Psoas muscle (tissue), 8 donors: ENCODE data around the gene SAMD10. TPM values are rescaled to one million over a fixed set of nuclear protein-coding genes. Genes with fewer than 3 reads are reported as not detected.
A peak's percentile ranks its signal among the peaks of the same experiment; 100 is the strongest.

Experiments used
- ATAC-seq, 4 donors: fragments of 200-7000 bp; cut with Tn5 transposase; one replicate each; pipeline ENCODE4 v1.9.1; 2020; ENCODE audit warnings: moderate library complexity in 3 of 4, mild to moderate bottlenecking in 2 of 4
- DNase-seq, 2 donors: peaks; one replicate each; pipeline ENCODE4 v3.0.0-alpha.2; 2020
- H3K27ac ChIP-seq: fragments of 200-600 bp; one replicate; pipeline ENCODE4 v1.8.0; 2022
- H3K27me3 ChIP-seq, 3 donors: fragments of 200-600 bp in 1 of 3; one replicate each; pipeline versions ENCODE4 v1.6.1 to v1.8.0; 2013 to 2022; ENCODE audit warnings: low read length in 2 of 3, mild to moderate bottlenecking in 2 of 3, moderate library complexity in 1 of 3; ENCODE audit not compliant: insufficient read depth in 3 of 3
- H3K36me3 ChIP-seq, 2 donors: fragments of 200-600 bp in 1 of 2; one replicate each; pipeline versions ENCODE4 v1.6.1 to v1.8.0; 2013 to 2022; ENCODE audit warnings: low read depth in 1 of 2, mild to moderate bottlenecking in 1 of 2, moderate library complexity in 1 of 2; ENCODE audit not compliant: insufficient read depth in 1 of 2
- H3K4me1 ChIP-seq: fragments of 200-600 bp; one replicate; pipeline ENCODE4 v1.8.0; 2022
- H3K4me3 ChIP-seq: fragments of 200-600 bp; one replicate; pipeline ENCODE4 v1.8.0; 2022; ENCODE audit warnings: mild to moderate bottlenecking
- H3K9me3 ChIP-seq: fragments of 200-600 bp; one replicate; pipeline ENCODE4 v1.8.0; 2022
- WGBS, 3 donors: extraction: QIAGEN DNeasy Blood & Tissue Kit; methylation state at CpG; one replicate each; pipeline versions ENCODE4 v1.1.6 to v1.1.7; 2013; 5-methylcytosine and 5-hydroxymethylcytosine counted together
- intact Hi-C, 2 donors: fragments of 100-400 bp; cut with DNase I; formaldehyde crosslinking; loops; one replicate each; pipeline versions ENCODE4 v1.11.0 to v1.14.2; 2022
- polyA plus RNA-seq, 3 donors: library from polyadenylated mRNA; stranded (reverse); fragments of 200-250 nt; gene quantifications; one replicate each; pipeline ENCODE4 v1.2.3, GENCODE V29; 2013
- total RNA-seq, 4 donors: library from RNA; stranded (reverse); fragmentation: NEBNext Ultra II Directional in 2 of 4; extraction: Animal tissue kit (Norgen Biotek cat#: 25700) in 2 of 4; gene quantifications; one replicate each; pipeline versions ENCODE4 v1.2.1 to v1.2.4, GENCODE V29; 2021 to 2023
- TF ChIP-seq, protein P1 (sequence below): fragments of 200-600 bp; IDR thresholded peaks from one replicate; pipeline ENCODE4 v1.8.0; 2022; ENCODE audit warnings: antibody characterized with exemption
- donor health status: healthy with polysubstance abuse.
- donor health status: DM: no; HTN: no; CAD: no; lungs with moderate emphysema.
- donor health status: Bipolar disorder and iron deficiency.
- donor health status: healthy.
- donor health status: DM: yes; HTN: yes; CAD: no.
- donor health status: DM: no; HTN: no; CAD: no.
- donor health status: DM: no; HTN: no; CAD: no.
- donor health status: DM: yes; HTN: yes; CAD: no.

SAMD10 gene
- total and polyA plus RNA-seq, 7 donors = 0.32 to 5.5 (median 0.56) TPM

GRCh38 chr20:63958964-63959698 is 20.3 kb downstream of the SAMD10 start:
- H3K27me3 ChIP-seq = no peaks in the 10 kb centered on the region
- 76 to 85% (median 80%) methylated on average over 9 to 10 of the region's 10 CpGs for WGBS, 3 donors
- intact Hi-C loops = no loop called here
- ATAC-seq (no peak), DNase-seq (no peak)
- H3K9me3 ChIP-seq = no peaks in the 10 kb centered on the region
- H3K4me1 ChIP-seq = peaks cover 23% of the 10 kb centered on the region
- H3K27ac ChIP-seq = no peak overlapping the region
- TF ChIP-seq, protein P1, sequence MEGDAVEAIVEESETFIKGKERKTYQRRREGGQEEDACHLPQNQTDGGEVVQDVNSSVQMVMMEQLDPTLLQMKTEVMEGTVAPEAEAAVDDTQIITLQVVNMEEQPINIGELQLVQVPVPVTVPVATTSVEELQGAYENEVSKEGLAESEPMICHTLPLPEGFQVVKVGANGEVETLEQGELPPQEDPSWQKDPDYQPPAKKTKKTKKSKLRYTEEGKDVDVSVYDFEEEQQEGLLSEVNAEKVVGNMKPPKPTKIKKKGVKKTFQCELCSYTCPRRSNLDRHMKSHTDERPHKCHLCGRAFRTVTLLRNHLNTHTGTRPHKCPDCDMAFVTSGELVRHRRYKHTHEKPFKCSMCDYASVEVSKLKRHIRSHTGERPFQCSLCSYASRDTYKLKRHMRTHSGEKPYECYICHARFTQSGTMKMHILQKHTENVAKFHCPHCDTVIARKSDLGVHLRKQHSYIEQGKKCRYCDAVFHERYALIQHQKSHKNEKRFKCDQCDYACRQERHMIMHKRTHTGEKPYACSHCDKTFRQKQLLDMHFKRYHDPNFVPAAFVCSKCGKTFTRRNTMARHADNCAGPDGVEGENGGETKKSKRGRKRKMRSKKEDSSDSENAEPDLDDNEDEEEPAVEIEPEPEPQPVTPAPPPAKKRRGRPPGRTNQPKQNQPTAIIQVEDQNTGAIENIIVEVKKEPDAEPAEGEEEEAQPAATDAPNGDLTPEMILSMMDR = no peak
- peaks cover 0 to 46% of the 10 kb centered on the region in 2 donors for H3K36me3 ChIP-seq
- H3K4me3 ChIP-seq = no peak overlapping the region

DNA sequence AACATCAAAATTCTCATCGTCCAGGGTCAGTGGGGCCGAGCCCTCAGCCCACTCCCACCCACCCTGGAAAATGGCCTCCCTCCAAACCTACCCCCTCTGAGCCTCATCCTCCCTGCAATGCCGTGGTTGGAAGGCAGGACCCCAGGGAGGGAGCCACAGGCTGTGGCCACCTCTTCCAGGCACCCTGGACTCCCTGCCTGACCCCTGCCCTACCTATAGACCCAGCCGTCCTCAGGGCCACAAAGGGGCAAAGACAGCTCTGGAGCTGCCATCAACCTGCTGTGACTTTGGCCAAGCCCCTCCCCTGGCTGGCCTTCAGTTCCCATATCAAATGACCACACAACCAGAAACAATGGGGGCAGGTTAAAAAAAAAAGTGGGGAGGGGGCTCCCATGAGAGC is 21.0 kb downstream of the SAMD10 start:
- 58 to 70% (median 60%) methylated on average over 4 of the region's 4 CpGs for WGBS, 3 donors
- DNase-seq = no peak
- TF ChIP-seq, protein P1 = no peak
- peaks cover 29% of the 10 kb centered on the region for H3K4me1 ChIP-seq
- H3K4me3 ChIP-seq = no peak overlapping the region
- peak overlapping the region; percentile 96 for H3K27ac ChIP-seq
- no peak for ATAC-seq
- no peaks in the 10 kb centered on the region for H3K9me3 ChIP-seq
- H3K27me3 ChIP-seq = no peaks in the 10 kb centered on the region
- intact Hi-C loops = no loop called here
- H3K36me3 ChIP-seq = peaks cover 0 to 39% of the 10 kb centered on the region in 2 donors

DNA sequence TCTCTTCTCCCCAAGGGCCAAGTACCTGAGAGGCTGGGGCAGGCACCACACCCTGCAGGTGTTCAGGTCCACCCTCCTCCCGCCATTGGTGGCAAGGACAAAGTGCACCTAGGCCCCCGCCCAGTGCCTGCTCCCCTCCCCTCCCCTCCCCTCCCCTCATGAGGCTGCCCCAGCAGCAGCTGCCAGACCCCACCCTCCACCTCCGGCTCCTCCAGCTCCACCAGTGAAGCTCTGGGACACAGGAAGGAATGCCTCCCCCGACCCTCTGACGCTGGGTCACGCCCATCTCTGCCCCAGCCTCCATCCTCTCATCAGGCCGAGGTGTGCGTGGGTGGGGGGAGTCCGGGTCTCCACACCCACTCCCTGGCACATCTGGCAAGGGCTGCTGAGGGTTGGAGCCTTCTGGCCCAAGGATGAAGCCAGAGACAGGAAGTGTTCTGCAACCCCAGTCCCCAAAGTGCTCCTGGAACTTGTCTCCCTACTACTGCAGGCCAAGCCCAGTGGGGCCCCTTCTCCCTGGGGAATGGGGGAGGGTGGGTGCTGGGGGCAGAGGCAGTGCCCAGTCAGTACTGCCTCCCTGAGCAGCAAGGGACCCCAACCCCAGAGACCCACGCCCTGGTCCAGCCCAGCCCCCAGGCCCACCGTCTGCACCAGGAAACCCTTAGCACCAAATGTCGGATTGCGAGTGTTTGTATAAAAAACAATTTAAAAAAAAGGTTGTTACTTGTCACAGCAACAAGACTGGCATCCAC is 21.6 kb downstream of the SAMD10 start:
- DNase-seq = peak in 1 of 2 donors; percentile 67
- peaks cover 0 to 33% of the 10 kb centered on the region in 2 donors for H3K36me3 ChIP-seq
- 42 to 52% (median 45%) methylated on average over 13 of the region's 13 CpGs for WGBS, 3 donors
- H3K9me3 ChIP-seq = no peaks in the 10 kb centered on the region
- peak overlapping the region; percentile 96 for H3K27ac ChIP-seq
- intact Hi-C loops = no loop called here
- peaks cover 33% of the 10 kb centered on the region for H3K4me1 ChIP-seq
- H3K27me3 ChIP-seq = no peaks in the 10 kb centered on the region
- no peak for ATAC-seq
- TF ChIP-seq, protein P1 = no peak
- peak overlapping the region; percentile 100 for H3K4me3 ChIP-seq

GRCh38 chr20:63957004-63957689 is 22.3 kb downstream of the SAMD10 start:
- peak; percentile 74 to 82 for DNase-seq
- peaks cover 40% of the 10 kb centered on the region for H3K4me1 ChIP-seq
- TF ChIP-seq, protein P1 = peak; percentile 13

More at GRCh38 chr20:63957004-63957689, 22.3 kb downstream of the SAMD10 start:
- WGBS, 3 donors = 3 to 4% (median 4%) methylated on average over 24 to 28 of the region's 28 CpGs
- intact Hi-C loops = no loop called here
- Histone ChIP-seq H3K27me3 (no peaks in the 10 kb centered on the region), H3K4me3 (peak overlapping the region; percentile 100), H3K9me3 (no peaks in the 10 kb centered on the region), H3K36me3 (peaks cover 0 to 26% of the 10 kb centered on the region in 2 donors), H3K27ac (peak overlapping the region; percentile 96)
- peak; percentile 52 to 66 (median 58) for ATAC-seq
